ENCODE measurements around the gene MREG. TPM values are rescaled to one million over a fixed set of nuclear protein-coding genes. Genes with fewer than 3 reads are reported as not detected.

The MREG gene
- total and polyA plus RNA-seq, 9 of the 15 experiments (the other 6 are each of a cell fraction or from before 2014, with no cell fraction given) = 0.77 to 3.8 (median 2.3) TPM

- Histone ChIP-seq H3K4me2 (ENCODE audit: insufficient read depth, low read length) (peak overlapping the region; percentile 50), H3K27ac (ENCODE audit: extremely low read depth, low read depth, low read length) (peak overlapping the region; percentile 69), H3K4me1 (replicated peaks in 1 of 2; ENCODE audit: control insufficient read depth in 2 of 2, insufficient read depth in 2 of 2, low read length in 2 of 2) (peaks cover 33 to 43% of the 10 kb centered on the region in 2 experiments), H3K27me3 (ENCODE audit: control insufficient read depth in 2 of 2, insufficient read depth in 2 of 2, low read length in 2 of 2) (no peaks in the 10 kb centered on the region), H2AFZ (ENCODE audit: low read depth, low read length) (peak overlapping the region; percentile 77), H3K9me3 (replicated peaks; ENCODE audit: control insufficient read depth, insufficient read depth, low read depth, low read length) (no peaks in the 10 kb centered on the region), H4K20me1 (replicated peaks; ENCODE audit: control insufficient read depth, insufficient read depth, low read length) (no peaks in the 10 kb centered on the region), H3K36me3 (ENCODE audit: control insufficient read depth, insufficient read depth, low read length) (no peaks in the 10 kb centered on the region), H3K9ac (ENCODE audit: insufficient read depth in 1 of 2, low read depth in 2 of 2, low read length in 2 of 2) (peak overlapping the region in 1 of 2 experiments; percentile 54; a peak in 2 of 4 replicates), H3K4me3 (no peak overlapping the region), H3K9me1 (ENCODE audit: control insufficient read depth, insufficient read depth, low read length) (no peaks in the 10 kb centered on the region), H3K79me2 (ENCODE audit: control insufficient read depth, insufficient read depth, low read length) (no peaks in the 10 kb centered on the region; the same call in 1 of the 3 replicates)
- WGBS (ENCODE audit: insufficient coverage, low coverage, missing lambda C conversion rate) = 12% methylated on average over 6 of the region's 6 CpGs
- ATAC-seq (peak; percentile 23), FAIRE-seq (no peak), DNase-seq (ENCODE audit: extremely low read depth in 1 of 4, low spot score in 3 of 4) (peak in 1 of 4 experiments; percentile 38)
- in situ Hi-C loops (cut with MboI) = no loop called here
- POLR2A ChIA-PET = no interaction called here
- intact Hi-C loops (cut with micrococcal nuclease) = no loop called here
- no TSS peak for BruUV-seq (replicated peaks)
- CTCF ChIA-PET (ENCODE audit: low intra/inter-chr PET ratio) = no interaction called here
- TF ChIP-seq SNIP1 (IDR thresholded peaks at IDR 0.05; ENCODE audit: low read depth) = no peak
- no peak for TF ChIP-seq ZNF507 (tag; conservative IDR thresholded peaks at IDR 0.05)
- TF ChIP-seq SMARCC2 (IDR thresholded peaks at IDR 0.05; ENCODE audit: low read depth) = no peak
- TF ChIP-seq HNRNPK (IDR thresholded peaks at IDR 0.05; ENCODE audit: low read depth, low read length, poor library complexity, severe bottlenecking) = no peak
- no peak for TF ChIP-seq FOXA3 (CRISPR knock-in tag; conservative IDR thresholded peaks at IDR 0.05 in 1 of 2, IDR thresholded peaks at IDR 0.05 in 1 of 2)
- TF ChIP-seq, protein P1, sequence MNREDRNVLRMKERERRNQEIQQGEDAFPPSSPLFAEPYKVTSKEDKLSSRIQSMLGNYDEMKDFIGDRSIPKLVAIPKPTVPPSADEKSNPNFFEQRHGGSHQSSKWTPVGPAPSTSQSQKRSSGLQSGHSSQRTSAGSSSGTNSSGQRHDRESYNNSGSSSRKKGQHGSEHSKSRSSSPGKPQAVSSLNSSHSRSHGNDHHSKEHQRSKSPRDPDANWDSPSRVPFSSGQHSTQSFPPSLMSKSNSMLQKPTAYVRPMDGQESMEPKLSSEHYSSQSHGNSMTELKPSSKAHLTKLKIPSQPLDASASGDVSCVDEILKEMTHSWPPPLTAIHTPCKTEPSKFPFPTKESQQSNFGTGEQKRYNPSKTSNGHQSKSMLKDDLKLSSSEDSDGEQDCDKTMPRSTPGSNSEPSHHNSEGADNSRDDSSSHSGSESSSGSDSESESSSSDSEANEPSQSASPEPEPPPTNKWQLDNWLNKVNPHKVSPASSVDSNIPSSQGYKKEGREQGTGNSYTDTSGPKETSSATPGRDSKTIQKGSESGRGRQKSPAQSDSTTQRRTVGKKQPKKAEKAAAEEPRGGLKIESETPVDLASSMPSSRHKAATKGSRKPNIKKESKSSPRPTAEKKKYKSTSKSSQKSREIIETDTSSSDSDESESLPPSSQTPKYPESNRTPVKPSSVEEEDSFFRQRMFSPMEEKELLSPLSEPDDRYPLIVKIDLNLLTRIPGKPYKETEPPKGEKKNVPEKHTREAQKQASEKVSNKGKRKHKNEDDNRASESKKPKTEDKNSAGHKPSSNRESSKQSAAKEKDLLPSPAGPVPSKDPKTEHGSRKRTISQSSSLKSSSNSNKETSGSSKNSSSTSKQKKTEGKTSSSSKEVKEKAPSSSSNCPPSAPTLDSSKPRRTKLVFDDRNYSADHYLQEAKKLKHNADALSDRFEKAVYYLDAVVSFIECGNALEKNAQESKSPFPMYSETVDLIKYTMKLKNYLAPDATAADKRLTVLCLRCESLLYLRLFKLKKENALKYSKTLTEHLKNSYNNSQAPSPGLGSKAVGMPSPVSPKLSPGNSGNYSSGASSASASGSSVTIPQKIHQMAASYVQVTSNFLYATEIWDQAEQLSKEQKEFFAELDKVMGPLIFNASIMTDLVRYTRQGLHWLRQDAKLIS (CRISPR knock-in tag; IDR thresholded peaks at IDR 0.05) = no peak
- no peak for TF ChIP-seq MCM5 (IDR thresholded peaks at IDR 0.05; ENCODE audit: low read depth)
- peak; percentile 86 for TF ChIP-seq ADNP (tag; IDR thresholded peaks at IDR 0.05)
- 0 out of 2 replicates have a peak, but pooled peaks have one; percentile 40 for TF ChIP-seq FOSL1 (tag; conservative IDR thresholded peaks at IDR 0.05)
- 0 out of 2 replicates have a peak, but pooled peaks have one; percentile 7 for TF ChIP-seq EP400 (IDR thresholded peaks at IDR 0.05)
- TF ChIP-seq KDM1A (IDR thresholded peaks at IDR 0.05) = 0 out of 4 replicates have a peak, but pooled peaks of 1 of the 2 experiments have one; percentile 8
- no peak for TF ChIP-seq MIER1 (IDR thresholded peaks at IDR 0.05; ENCODE audit: low read depth)
- TF ChIP-seq GATAD2B (IDR thresholded peaks at IDR 0.05; ENCODE audit: borderline replicate concordance) = no peak
- TF ChIP-seq, protein P2, sequence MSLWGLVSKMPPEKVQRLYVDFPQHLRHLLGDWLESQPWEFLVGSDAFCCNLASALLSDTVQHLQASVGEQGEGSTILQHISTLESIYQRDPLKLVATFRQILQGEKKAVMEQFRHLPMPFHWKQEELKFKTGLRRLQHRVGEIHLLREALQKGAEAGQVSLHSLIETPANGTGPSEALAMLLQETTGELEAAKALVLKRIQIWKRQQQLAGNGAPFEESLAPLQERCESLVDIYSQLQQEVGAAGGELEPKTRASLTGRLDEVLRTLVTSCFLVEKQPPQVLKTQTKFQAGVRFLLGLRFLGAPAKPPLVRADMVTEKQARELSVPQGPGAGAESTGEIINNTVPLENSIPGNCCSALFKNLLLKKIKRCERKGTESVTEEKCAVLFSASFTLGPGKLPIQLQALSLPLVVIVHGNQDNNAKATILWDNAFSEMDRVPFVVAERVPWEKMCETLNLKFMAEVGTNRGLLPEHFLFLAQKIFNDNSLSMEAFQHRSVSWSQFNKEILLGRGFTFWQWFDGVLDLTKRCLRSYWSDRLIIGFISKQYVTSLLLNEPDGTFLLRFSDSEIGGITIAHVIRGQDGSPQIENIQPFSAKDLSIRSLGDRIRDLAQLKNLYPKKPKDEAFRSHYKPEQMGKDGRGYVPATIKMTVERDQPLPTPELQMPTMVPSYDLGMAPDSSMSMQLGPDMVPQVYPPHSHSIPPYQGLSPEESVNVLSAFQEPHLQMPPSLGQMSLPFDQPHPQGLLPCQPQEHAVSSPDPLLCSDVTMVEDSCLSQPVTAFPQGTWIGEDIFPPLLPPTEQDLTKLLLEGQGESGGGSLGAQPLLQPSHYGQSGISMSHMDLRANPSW (CRISPR knock-in tag; IDR thresholded peaks at IDR 0.05) = no peak
- no peak for TF ChIP-seq POLR2B (IDR thresholded peaks at IDR 0.05; ENCODE audit: low read depth, partially characterized antibody)
These were observed 9.3 kb downstream of the MREG start for GRCh38 chr2:216003876-216004696.

Data from K562 (cell line).